H1 (cell line): Measurements from ENCODE around the gene PEX3. TPM values are rescaled to one million over a fixed set of nuclear protein-coding genes. Genes with fewer than 3 reads are reported as not detected.

ENCODE experiments used
- BCL11A ChIP-seq, 2 experiments: IDR thresholded peaks; one replicate each; pipeline ENCODE4 v1.6.1; 2011; ENCODE audit warnings: low read depth in 2 of 2, low read length in 2 of 2, mild to moderate bottlenecking in 2 of 2
- CHD7 ChIP-seq: fragments of 300-600 bp; sonication (generic); IDR thresholded peaks from 2 replicates; pipeline ENCODE4 v1.7.1; 2012; ENCODE audit warnings: low read length, moderate library complexity, mild to moderate bottlenecking, inconsistent platforms; ENCODE audit not compliant: insufficient replicate concordance
- EP300 ChIP-seq, 2 experiments: IDR thresholded peaks; 1 replicate in 1 of 2; 2 replicates in 1 of 2; pipeline ENCODE4 v1.6.1; 2011 to 2012; ENCODE audit warnings: low read depth in 2 of 2, low read length in 2 of 2, mild to moderate bottlenecking in 2 of 2, borderline replicate concordance in 1 of 2, inconsistent platforms in 1 of 2, moderate library complexity in 1 of 2
- SIRT6 ChIP-seq: IDR thresholded peaks from one replicate; pipeline ENCODE4 v1.7.1; 2012; ENCODE audit warnings: low read length, inconsistent platforms
- polyA plus RNA-seq, 7 experiments: library from polyadenylated mRNA; depleted of rRNA in 3 of 7; stranded (reverse) in 5 of 7; unstranded in 2 of 7; fragments of >200 nt in 5 of 7; fragments of 200-250 nt in 2 of 7; gene quantifications; 1 replicate in 5 of 7; 2 replicates in 1 of 7; 4 replicates in 1 of 7; pipeline versions ENCODE4 v1.2.1 to v1.2.3, GENCODE V29; 2011 to 2013; ENCODE audit warnings: missing spikeins in 2 of 7, mixed read lengths in 2 of 7
- total RNA-seq: library from RNA; stranded (reverse); fragmentation: NEBNext Ultra II Directional; extraction: Animal tissue kit (Norgen Biotek cat#: 25700); gene quantifications from 2 replicates; pipeline ENCODE4 v1.2.1, GENCODE V29; 2021

The PEX3 gene
- total and polyA plus RNA-seq, 2 of the 8 experiments (the other 6 are each of a cell fraction or from before 2014, with no cell fraction given), result 8.0 to 16.8 TPM

DNA sequence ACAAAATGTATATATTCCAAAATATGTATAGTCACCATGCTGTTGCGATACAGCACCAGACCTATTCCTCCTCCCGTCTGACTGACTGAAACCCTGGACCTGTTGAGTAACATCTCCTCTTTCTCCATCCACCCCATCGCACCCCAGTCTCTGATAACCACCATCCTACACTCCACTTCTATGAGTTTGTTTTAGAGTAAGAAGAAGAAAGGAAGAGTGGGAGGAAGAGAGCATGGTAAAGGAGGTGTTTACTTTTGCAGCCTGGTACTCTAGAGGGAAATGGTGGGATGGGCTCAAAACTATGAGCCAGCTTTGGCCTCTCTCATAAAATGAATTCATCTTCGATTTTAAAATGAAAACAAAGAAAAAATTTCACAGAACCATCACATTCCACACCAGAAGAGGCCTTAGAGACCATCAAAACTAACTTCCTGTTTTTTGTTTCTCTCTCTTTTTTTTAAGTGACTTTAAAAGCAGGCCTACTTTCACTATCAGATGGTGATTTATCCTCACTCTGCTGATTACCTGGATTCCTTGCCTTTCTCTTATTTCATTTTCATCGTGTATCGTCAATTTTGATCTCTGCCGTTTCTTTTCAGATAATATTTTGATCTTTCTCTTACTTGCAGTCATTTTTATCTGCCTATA is 77.7 kb downstream of the PEX3 start (continued):
- TF ChIP-seq CHD7 (no peak), BCL11A (IDR thresholded peaks at IDR 0.05; ENCODE audit: low read depth in 2 of 2, low read length in 2 of 2) (no peak), SIRT6 (no peak), EP300 (IDR thresholded peaks at IDR 0.05; ENCODE audit: borderline replicate concordance in 1 of 2, low read depth in 2 of 2, low read length in 2 of 2) (no peak)
- TF ChIP-seq, all 59 proteins: peak for 0
